ENCODE measurements around the gene CLIC5.

Gene CLIC5

DNA sequence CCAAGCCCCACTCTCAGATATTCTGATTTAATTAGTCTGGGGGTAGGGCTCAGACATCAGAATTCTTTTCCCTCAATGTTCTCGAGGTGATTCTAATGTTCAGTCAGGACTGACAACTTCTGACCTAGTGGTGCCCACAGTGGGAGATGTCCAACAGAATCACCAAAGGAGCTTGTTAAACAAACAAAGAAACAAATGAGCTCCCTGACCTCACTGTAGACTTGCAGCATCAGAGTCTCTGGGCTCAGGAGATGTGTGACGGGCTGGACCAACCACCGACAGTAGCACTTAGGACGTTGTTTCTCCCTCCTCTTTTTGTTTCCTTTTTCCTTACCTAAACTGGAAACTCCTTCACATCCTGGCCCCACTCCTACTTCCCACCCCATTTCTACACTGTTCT lies 49.3 kb downstream of the CLIC5 start:
- no peak for TF ChIP-seq ZFX (IDR thresholded peaks at IDR 0.05)
- TF ChIP-seq, protein P1, sequence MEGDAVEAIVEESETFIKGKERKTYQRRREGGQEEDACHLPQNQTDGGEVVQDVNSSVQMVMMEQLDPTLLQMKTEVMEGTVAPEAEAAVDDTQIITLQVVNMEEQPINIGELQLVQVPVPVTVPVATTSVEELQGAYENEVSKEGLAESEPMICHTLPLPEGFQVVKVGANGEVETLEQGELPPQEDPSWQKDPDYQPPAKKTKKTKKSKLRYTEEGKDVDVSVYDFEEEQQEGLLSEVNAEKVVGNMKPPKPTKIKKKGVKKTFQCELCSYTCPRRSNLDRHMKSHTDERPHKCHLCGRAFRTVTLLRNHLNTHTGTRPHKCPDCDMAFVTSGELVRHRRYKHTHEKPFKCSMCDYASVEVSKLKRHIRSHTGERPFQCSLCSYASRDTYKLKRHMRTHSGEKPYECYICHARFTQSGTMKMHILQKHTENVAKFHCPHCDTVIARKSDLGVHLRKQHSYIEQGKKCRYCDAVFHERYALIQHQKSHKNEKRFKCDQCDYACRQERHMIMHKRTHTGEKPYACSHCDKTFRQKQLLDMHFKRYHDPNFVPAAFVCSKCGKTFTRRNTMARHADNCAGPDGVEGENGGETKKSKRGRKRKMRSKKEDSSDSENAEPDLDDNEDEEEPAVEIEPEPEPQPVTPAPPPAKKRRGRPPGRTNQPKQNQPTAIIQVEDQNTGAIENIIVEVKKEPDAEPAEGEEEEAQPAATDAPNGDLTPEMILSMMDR (conservative IDR thresholded peaks at IDR 0.05): no peak
- H3K27ac ChIP-seq: no peak overlapping the region

DNA sequence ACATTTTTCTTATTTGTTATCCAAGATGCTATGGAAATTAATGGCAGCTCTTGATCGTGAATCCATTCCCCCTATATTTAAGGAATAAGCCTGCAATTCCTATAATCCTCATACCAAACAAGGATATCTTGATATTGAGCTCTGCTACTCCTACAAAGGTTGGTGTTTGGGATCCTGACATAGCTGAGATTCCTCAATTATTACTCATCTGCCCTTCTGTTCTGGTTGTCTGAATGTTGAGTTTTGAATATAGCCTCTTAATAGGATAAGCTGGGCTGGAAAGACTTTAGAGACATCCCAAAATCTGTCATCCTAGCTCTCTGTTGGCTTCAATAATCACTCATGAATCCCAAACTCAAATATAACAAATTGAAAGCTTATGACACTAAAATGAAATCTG lies 49.9 kb downstream of the CLIC5 start:
- TF ChIP-seq ZFX (IDR thresholded peaks at IDR 0.05): no peak
- TF ChIP-seq, protein P1 (conservative IDR thresholded peaks at IDR 0.05): no peak
- H3K27ac ChIP-seq: no peak overlapping the region

DNA sequence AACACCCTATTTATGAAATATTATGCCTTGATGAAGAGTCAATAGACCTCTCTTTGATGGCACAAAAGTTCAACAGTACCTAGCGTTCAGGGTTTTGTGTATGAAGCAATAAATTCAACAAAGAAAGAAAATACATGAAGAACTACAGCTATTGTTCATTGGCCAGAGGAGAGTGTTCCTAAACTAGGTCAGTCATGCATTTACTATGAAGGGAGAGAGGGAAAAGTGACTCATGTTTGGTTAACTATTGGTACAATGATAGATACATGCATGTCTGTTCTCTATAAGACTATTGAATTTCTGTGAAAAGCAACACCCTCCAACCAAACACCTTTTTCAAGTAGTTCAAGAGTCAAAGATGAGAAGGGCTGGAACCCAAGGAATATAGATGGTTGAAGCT lies 50.7 kb downstream of the CLIC5 start:
- H3K27ac ChIP-seq: no peak overlapping the region
- no peak for TF ChIP-seq ZFX (IDR thresholded peaks at IDR 0.05)
- TF ChIP-seq, protein P1 (conservative IDR thresholded peaks at IDR 0.05): no peak

DNA sequence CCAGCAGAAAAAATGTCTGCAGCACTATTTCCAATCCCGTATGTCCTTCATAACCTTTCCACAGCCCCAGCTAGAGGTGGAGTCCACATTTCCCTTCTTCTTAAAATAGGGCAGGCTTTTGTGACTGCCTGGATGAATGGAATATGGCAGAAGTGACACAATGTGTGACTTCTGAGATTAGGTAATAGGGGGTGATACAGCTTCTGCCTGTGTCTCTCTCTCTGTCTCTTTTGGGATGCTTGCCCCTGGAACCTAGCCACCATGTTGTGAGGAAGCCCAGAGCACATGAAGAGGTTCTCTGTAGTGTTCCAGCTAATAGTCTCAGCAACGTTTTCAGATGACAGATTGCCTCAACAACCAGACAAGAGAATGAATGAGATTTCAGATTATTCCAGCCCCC lies 51.4 kb downstream of the CLIC5 start:
- TF ChIP-seq ZFX (IDR thresholded peaks at IDR 0.05): no peak
- TF ChIP-seq, protein P1 (conservative IDR thresholded peaks at IDR 0.05): no peak
- no peak overlapping the region for H3K27ac ChIP-seq

DNA sequence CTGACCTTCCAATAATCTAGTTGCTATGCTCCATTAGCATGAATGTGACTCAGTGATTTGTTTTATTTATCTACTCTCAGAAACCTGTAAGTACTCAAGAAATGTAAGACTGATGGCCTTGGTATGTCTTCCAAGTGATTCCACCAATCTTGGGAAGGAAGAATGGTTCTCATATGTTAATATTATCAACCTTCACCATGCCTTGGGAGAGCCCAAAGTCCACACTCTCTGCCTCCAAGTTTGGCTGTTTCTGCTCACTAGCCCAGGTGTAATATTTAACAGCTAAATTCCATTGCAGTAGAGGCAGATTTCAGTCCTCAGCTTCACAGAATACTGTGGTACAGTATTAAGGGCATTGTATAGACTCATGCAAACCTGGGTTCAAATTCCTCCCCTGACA lies 51.8 kb downstream of the CLIC5 start:
- no peak for TF ChIP-seq ZFX (IDR thresholded peaks at IDR 0.05)
- TF ChIP-seq, protein P1 (conservative IDR thresholded peaks at IDR 0.05): no peak
- no peak overlapping the region for H3K27ac ChIP-seq

DNA sequence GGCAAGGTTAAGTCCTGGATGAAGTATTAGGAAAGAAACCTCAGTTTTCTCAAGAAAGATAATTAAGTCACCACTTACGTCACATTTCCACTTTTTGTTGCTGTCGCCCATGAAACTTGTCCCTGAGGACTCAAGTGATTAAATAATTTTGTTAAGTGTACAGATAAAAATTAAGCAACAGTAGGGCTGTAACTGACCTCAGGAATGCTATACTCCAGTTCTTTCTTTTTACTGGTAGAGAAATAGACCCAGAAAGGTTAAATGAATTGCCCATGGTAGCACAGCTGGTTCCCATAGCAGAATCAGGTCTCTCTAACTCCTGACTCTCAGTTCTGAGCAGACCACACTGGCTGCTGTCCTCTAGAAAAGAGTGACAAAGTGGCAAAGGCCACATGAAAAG lies 54.5 kb downstream of the CLIC5 start:
- no peak overlapping the region for H3K27ac ChIP-seq
- no peak for TF ChIP-seq ZFX (IDR thresholded peaks at IDR 0.05)
- TF ChIP-seq, protein P1 (conservative IDR thresholded peaks at IDR 0.05): no peak

DNA sequence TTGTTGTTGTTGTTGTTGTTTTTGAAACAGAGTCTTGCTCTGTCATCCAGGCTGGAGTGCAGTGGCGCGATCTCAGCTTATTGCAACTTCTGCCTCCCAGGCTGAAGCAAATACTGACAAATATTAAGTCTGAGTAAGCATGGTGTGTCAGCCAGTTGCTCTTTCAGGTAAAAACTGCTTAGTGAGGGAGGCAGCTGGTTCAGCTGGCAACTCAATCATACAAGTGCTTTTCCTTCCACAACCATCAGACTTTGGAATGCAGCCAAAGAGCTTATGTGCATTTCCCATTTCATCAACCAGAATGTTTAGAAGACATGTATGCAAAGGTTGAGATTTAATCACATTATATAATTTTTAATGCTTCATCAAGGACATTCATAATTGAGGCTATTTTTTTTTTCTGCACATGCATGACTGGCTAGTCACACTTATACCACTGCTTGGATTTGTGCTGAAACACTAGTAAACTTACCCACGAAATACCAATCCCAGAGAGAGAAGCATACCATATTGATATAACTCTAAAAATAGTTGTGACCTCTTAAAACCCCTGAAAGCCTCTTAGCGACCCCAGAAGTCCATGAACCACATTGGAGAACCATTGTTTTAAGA lies 56.0 kb downstream of the CLIC5 start:
- TF ChIP-seq, protein P1 (conservative IDR thresholded peaks at IDR 0.05): no peak
- no peak for TF ChIP-seq ZFX (IDR thresholded peaks at IDR 0.05)
- no peak overlapping the region for H3K27ac ChIP-seq
